ENCODE measurements around the gene ASPSCR1. TPM values are rescaled to one million over a fixed set of nuclear protein-coding genes. Genes with fewer than 3 reads are reported as not detected.

Gene ASPSCR1
- total RNA-seq, 1 donor from 2014 or later: 13.1 TPM

DNA sequence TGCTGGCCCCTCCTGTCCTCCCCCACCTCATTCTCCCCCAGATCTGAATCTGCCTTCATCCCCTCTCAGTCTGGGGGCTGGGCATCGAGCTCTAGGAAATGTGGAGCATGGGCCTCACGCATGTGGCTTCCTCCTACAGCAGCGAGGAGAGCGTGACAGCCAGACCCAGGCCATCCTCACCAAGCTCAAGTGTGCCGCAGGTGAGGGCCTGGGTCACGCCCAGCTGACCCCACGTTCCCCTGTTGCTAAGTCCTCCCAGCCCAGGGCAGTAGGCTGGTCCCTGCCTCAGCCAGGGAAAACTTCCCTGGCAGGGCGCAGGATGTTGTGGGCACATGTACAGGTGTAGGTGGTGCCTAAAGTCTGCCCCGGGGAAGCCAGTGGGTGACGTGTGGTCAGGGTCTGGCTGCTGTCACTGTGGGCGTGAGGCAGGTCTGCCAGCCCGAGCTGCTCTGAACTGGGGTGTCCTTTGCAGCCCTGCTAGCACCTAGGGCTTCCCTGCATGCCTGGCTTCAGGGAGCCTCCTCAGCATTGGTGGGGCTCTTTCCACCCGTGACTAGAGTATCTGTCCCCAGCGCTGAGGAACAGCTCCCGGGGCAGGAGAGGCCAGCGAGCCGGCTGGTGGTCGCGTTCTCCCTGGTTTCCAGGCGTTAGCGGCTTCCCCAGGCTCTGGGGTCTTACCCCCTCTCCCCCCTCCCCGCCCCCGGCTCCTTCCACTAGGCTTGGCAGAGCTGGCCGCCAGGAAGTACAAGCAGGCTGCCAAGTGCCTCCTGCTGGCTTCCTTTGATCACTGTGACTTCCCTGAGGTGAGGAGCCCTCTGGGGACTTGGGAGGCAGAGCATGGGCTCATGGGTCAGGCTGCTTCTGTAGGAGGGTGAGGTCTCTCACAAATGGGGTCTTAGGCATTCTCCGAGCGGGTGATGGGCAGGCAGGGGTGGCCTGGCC lies 77.9 kb downstream of the ASPSCR1 start:
- no peak overlapping the region for H2AFZ ChIP-seq (replicated peaks)
- no peak for DNase-seq (ENCODE audit: low spot score)
- Mint-ChIP-seq H3K9me3 (no peaks in the 10 kb centered on the region), H3K27me3 (ENCODE audit: insufficient read depth, low read depth) (peaks cover 2% of the 10 kb centered on the region), H3K36me3 (peaks cover 3% of the 10 kb centered on the region), H3K4me3 (peak overlapping the region; percentile 64), H3K27ac (no peak overlapping the region), H3K4me1 (peaks cover 4% of the 10 kb centered on the region)
- no peak overlapping the region for H3K27ac ChIP-seq
- H3K9ac ChIP-seq: no peak overlapping the region
- H3K36me3 ChIP-seq: no peaks in the 10 kb centered on the region
- H3K4me3 ChIP-seq: no peak overlapping the region
- peaks cover 3% of the 10 kb centered on the region for H3F3A ChIP-seq (ENCODE audit: low read depth)
- no peaks in the 10 kb centered on the region for H3K27me3 ChIP-seq
- H3K4me2 ChIP-seq: no peak overlapping the region
- H3K4me1 ChIP-seq: peaks cover 7% of the 10 kb centered on the region
- TF ChIP-seq, protein P1, sequence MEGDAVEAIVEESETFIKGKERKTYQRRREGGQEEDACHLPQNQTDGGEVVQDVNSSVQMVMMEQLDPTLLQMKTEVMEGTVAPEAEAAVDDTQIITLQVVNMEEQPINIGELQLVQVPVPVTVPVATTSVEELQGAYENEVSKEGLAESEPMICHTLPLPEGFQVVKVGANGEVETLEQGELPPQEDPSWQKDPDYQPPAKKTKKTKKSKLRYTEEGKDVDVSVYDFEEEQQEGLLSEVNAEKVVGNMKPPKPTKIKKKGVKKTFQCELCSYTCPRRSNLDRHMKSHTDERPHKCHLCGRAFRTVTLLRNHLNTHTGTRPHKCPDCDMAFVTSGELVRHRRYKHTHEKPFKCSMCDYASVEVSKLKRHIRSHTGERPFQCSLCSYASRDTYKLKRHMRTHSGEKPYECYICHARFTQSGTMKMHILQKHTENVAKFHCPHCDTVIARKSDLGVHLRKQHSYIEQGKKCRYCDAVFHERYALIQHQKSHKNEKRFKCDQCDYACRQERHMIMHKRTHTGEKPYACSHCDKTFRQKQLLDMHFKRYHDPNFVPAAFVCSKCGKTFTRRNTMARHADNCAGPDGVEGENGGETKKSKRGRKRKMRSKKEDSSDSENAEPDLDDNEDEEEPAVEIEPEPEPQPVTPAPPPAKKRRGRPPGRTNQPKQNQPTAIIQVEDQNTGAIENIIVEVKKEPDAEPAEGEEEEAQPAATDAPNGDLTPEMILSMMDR (IDR thresholded peaks at IDR 0.05): no peak
- TF ChIP-seq EZH2phosphoT487 (IDR thresholded peaks at IDR 0.05) (no peak), EZH2 (IDR thresholded peaks at IDR 0.05) (no peak)
- H4K20me1 ChIP-seq (ENCODE audit: low read depth): peaks cover 18% of the 10 kb centered on the region
- no peaks in the 10 kb centered on the region for H3K9me3 ChIP-seq (ENCODE audit: low read depth)
- peaks cover 14% of the 10 kb centered on the region for H3K79me2 ChIP-seq (ENCODE audit: low read depth)

DNA sequence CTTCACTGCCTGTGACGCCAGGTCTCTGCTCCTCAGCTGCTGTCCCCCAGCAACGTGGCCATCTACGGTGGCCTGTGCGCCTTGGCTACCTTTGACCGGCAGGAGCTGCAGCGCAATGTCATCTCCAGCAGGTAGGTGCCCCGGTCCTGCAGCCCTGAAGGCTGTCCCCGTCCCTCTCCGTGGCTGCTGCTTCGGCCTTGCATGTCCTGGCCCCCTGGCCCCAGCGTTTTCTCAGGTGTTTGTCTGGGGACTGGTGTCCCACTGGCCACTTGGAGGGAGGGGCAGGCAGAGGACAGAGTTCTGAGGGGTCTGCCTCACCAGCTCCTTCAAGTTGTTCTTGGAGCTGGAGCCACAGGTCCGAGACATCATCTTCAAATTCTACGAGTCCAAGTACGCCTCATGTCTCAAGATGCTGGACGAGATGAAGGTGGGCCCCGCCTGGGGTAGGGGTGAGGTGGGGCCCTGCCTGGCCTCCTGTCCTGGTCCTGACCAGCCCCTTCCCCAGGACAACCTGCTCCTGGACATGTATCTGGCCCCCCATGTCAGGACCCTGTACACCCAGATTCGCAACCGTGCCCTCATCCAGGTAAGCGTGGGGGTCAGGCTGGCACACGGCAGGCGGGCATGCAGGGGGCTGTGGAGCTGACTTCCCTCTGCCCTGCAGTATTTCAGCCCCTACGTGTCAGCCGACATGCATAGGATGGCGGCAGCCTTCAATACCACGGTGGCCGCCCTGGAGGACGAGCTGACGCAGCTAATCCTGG lies 78.7 kb downstream of the ASPSCR1 start:
- no peaks in the 10 kb centered on the region for H3K9me3 ChIP-seq (ENCODE audit: low read depth)
- H3K27me3 ChIP-seq: no peaks in the 10 kb centered on the region
- no peak for DNase-seq (ENCODE audit: low spot score)
- peaks cover 3% of the 10 kb centered on the region for H3F3A ChIP-seq (ENCODE audit: low read depth)
- peaks cover 18% of the 10 kb centered on the region for H4K20me1 ChIP-seq (ENCODE audit: low read depth)
- H3K79me2 ChIP-seq (ENCODE audit: low read depth): peaks cover 14% of the 10 kb centered on the region
- no peak overlapping the region for H2AFZ ChIP-seq (replicated peaks)
- peaks cover 3% of the 10 kb centered on the region for H3K36me3 Mint-ChIP-seq
- H3K4me3 ChIP-seq: no peak overlapping the region
- H3K4me1 ChIP-seq: peaks cover 7% of the 10 kb centered on the region
- no peak for TF ChIP-seq EZH2phosphoT487 (IDR thresholded peaks at IDR 0.05)
- TF ChIP-seq, protein P1 (IDR thresholded peaks at IDR 0.05): no peak
- no peak overlapping the region for H3K27ac ChIP-seq
- H3K27ac Mint-ChIP-seq: no peak overlapping the region
- no peaks in the 10 kb centered on the region for H3K36me3 ChIP-seq
- peaks cover 2% of the 10 kb centered on the region for H3K27me3 Mint-ChIP-seq (ENCODE audit: insufficient read depth, low read depth)
- no peak overlapping the region for H3K9ac ChIP-seq
- no peak overlapping the region for H3K4me3 Mint-ChIP-seq
- no peak overlapping the region for H3K4me2 ChIP-seq
- H3K4me1 Mint-ChIP-seq: peaks cover 4% of the 10 kb centered on the region
- no peaks in the 10 kb centered on the region for H3K9me3 Mint-ChIP-seq

DNA sequence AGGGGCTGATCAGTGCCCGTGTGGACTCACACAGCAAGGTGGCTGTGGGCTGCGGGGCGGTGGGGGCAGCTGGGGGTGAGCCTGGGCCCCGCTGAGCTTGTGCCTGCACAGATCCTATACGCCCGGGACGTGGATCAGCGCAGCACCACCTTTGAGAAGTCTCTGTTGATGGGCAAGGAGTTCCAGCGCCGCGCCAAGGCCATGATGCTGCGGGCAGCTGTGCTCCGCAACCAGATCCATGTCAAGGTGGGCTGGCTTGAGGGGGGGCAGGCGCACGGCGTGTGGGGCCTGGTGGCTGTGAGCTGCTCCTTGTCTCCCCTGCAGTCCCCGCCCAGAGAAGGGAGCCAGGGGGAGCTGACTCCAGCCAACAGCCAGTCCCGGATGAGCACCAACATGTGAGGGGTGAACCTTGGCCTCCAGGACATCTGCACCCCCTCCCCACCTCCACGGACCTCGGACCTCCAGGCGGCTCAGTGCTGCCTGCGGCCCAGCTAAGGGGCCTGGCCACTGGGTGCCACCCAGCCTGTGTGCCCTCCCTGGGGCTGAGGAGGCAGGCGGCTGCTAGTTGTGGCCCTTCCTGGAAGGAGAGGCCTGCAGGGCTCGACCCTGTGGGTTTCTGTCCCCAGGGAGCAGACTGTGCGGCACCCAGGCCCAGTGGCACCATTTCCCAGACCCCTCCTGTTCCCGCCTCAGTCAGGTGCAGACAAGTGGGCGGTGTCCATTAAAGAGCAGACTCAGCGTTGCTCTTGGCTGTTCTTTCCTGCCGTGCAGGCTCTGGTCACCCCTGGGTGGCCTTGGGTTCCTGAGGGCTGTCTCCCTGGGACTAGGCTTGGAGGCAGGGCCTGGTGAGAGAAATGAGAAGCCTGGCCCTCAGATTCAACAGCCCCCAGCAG lies 79.5 kb downstream of the ASPSCR1 start:
- Histone ChIP-seq H3K27me3 (no peaks in the 10 kb centered on the region), H3K4me1 (peaks cover 7% of the 10 kb centered on the region), H3K4me3 (no peak overlapping the region), H2AFZ (replicated peaks) (no peak overlapping the region), H4K20me1 (ENCODE audit: low read depth) (peaks cover 18% of the 10 kb centered on the region), H3K9me3 (ENCODE audit: low read depth) (no peaks in the 10 kb centered on the region), H3F3A (ENCODE audit: low read depth) (peaks cover 3% of the 10 kb centered on the region), H3K9ac (no peak overlapping the region), H3K27ac (no peak overlapping the region), H3K79me2 (ENCODE audit: low read depth) (peaks cover 14% of the 10 kb centered on the region), H3K4me2 (no peak overlapping the region), H3K36me3 (no peaks in the 10 kb centered on the region)
- Mint-ChIP-seq H3K27ac (no peak overlapping the region), H3K9me3 (no peaks in the 10 kb centered on the region), H3K4me1 (peaks cover 4% of the 10 kb centered on the region), H3K27me3 (ENCODE audit: insufficient read depth, low read depth) (peaks cover 2% of the 10 kb centered on the region), H3K36me3 (peaks cover 3% of the 10 kb centered on the region), H3K4me3 (no peak overlapping the region)
- TF ChIP-seq EZH2 (IDR thresholded peaks at IDR 0.05): no peak
- TF ChIP-seq, protein P1 (IDR thresholded peaks at IDR 0.05): no peak
- TF ChIP-seq EZH2phosphoT487 (IDR thresholded peaks at IDR 0.05): no peak
- DNase-seq (ENCODE audit: low spot score): no peak
